ENCODE data around the gene ABO. TPM values are rescaled to one million over a fixed set of nuclear protein-coding genes. Genes with fewer than 3 reads are reported as not detected.

Gene ABO
- total and polyA plus RNA-seq, 10 of the 15 experiments (the other 5 are each of a cell fraction or from before 2014, with no cell fraction given): 0.10 TPM; not detected in 9

GRCh38 chr9:133278161-133279114, 3.4 kb upstream of the ABO start:
- ChIA-PET POLR2A (interaction anchor here (0.6 kb wide), 1 partner anchor 199 kb away, joined by 4 read pairs; no protein-coding TSS in a partner anchor), RAD21 (ENCODE audit: unreplicated experiment) (no interaction called here), CTCF (no interaction called here), SMC1A (ENCODE audit: uncharacterized antibody, unreplicated experiment) (no interaction called here)
- H3K9me3 ChIP-seq (replicated peaks; ENCODE audit: control insufficient read depth, insufficient read depth, low read length): no peaks in the 10 kb centered on the region
- no peak overlapping the region for H3K27ac ChIP-seq (ENCODE audit: control insufficient read depth, insufficient read depth)
- FAIRE-seq: no peak
- H3K79me2 ChIP-seq (ENCODE audit: control insufficient read depth, insufficient read depth, low read length): no peaks in the 10 kb centered on the region
- TF ChIP-seq ZBED1 (IDR thresholded peaks at IDR 0.05; ENCODE audit: borderline replicate concordance): no peak
- no peaks in the 10 kb centered on the region for H3K36me3 ChIP-seq (ENCODE audit: control insufficient read depth in 2 of 2, insufficient read depth in 2 of 2, low read length in 1 of 2)
- 45% methylated on average over 12 of the region's 12 CpGs for WGBS (ENCODE audit: insufficient coverage, insufficient replicate concordance, low lambda C conversion rate, missing lambda C conversion rate)
- H2AFZ ChIP-seq (ENCODE audit: control insufficient read depth, low read depth, low read length): no peak overlapping the region
- H4K20me1 ChIP-seq (ENCODE audit: control insufficient read depth, insufficient read depth): no peaks in the 10 kb centered on the region
- H3K4me3 ChIP-seq: no peak overlapping the region
- H3K27me3 ChIP-seq (replicated peaks in 1 of 2; ENCODE audit: control insufficient read depth in 2 of 2, insufficient read depth in 2 of 2, low read length in 1 of 2): peaks cover 0 to 2% of the 10 kb centered on the region in 2 experiments; a peak in 2 of 4 replicates
- BruUV-seq (replicated peaks): no TSS peak
- H3K4me2 ChIP-seq (ENCODE audit: control insufficient read depth, insufficient read depth): no peak overlapping the region
- no peaks in the 10 kb centered on the region for H3K4me1 ChIP-seq (ENCODE audit: control insufficient read depth, insufficient read depth, low read length)
- no peak for DNase-seq (ENCODE audit: low read depth, low spot score)
- intact Hi-C loops (cut with micrococcal nuclease; ENCODE audit: unreplicated experiment) (no loop called here), in situ Hi-C loops (cut with MboI) (no loop called here)
- no peak for ATAC-seq
- H3K9ac ChIP-seq (ENCODE audit: control insufficient read depth, insufficient read depth, low read length): no peak overlapping the region

- H3K9me3 ChIP-seq (replicated peaks; ENCODE audit: control insufficient read depth, insufficient read depth, low read length): no peaks in the 10 kb centered on the region
- H3K36me3 ChIP-seq (ENCODE audit: control insufficient read depth in 2 of 2, insufficient read depth in 2 of 2, low read length in 1 of 2): no peaks in the 10 kb centered on the region
- intact Hi-C loops (cut with micrococcal nuclease; ENCODE audit: unreplicated experiment) (no loop called here), in situ Hi-C loops (cut with MboI) (no loop called here)
- DNase-seq (ENCODE audit: low read depth, low spot score) (no peak), ATAC-seq (no peak), FAIRE-seq (no peak)
- peaks cover 0 to 3% of the 10 kb centered on the region in 2 experiments; a peak in 2 of 4 replicates for H3K27me3 ChIP-seq (replicated peaks in 1 of 2; ENCODE audit: control insufficient read depth in 2 of 2, insufficient read depth in 2 of 2, low read length in 1 of 2)
- no peak overlapping the region for H2AFZ ChIP-seq (ENCODE audit: control insufficient read depth, low read depth, low read length)
- POLR2A ChIA-PET: no interaction called here
- H3K4me1 ChIP-seq (ENCODE audit: control insufficient read depth, insufficient read depth, low read length): no peaks in the 10 kb centered on the region
- no peaks in the 10 kb centered on the region for H3K79me2 ChIP-seq (ENCODE audit: control insufficient read depth, insufficient read depth, low read length)
- H3K4me2 ChIP-seq (ENCODE audit: control insufficient read depth, insufficient read depth): no peak overlapping the region
- CTCF ChIA-PET: no interaction called here
- RAD21 ChIA-PET (ENCODE audit: unreplicated experiment): no interaction called here
- WGBS (ENCODE audit: insufficient coverage, insufficient replicate concordance, low lambda C conversion rate, missing lambda C conversion rate): 42% methylated on average over 4 of the region's 4 CpGs
- no peak overlapping the region for H3K4me3 ChIP-seq
- H4K20me1 ChIP-seq (ENCODE audit: control insufficient read depth, insufficient read depth): no peaks in the 10 kb centered on the region
- H3K27ac ChIP-seq (ENCODE audit: control insufficient read depth, insufficient read depth): no peak overlapping the region
- SMC1A ChIA-PET (ENCODE audit: uncharacterized antibody, unreplicated experiment): no interaction called here
- no peak overlapping the region for H3K9ac ChIP-seq (ENCODE audit: control insufficient read depth, insufficient read depth, low read length)
- no TSS peak for BruUV-seq (replicated peaks)
- TF ChIP-seq EZH2 (IDR thresholded peaks at IDR 0.05; ENCODE audit: borderline replicate concordance, control insufficient read depth, low read depth, low read length) (no peak), RB1 (IDR thresholded peaks at IDR 0.05; ENCODE audit: borderline replicate concordance) (no peak), EP300 (IDR thresholded peaks at IDR 0.05; ENCODE audit: borderline replicate concordance in 1 of 2, control insufficient read depth in 1 of 2, low read depth in 2 of 2, low read length in 2 of 2) (no peak), GATAD2B (conservative IDR thresholded peaks at IDR 0.05; ENCODE audit: low read depth) (no peak), NFXL1 (IDR thresholded peaks at IDR 0.05; ENCODE audit: borderline replicate concordance) (no peak), EGR1 (IDR thresholded peaks at IDR 0.05; ENCODE audit: borderline replicate concordance in 1 of 2, low read depth in 2 of 2, low read length in 2 of 2) (no peak), PRDM15 (CRISPR knock-in tag; IDR thresholded peaks at IDR 0.05) (no peak)
- TF ChIP-seq, protein P1, sequence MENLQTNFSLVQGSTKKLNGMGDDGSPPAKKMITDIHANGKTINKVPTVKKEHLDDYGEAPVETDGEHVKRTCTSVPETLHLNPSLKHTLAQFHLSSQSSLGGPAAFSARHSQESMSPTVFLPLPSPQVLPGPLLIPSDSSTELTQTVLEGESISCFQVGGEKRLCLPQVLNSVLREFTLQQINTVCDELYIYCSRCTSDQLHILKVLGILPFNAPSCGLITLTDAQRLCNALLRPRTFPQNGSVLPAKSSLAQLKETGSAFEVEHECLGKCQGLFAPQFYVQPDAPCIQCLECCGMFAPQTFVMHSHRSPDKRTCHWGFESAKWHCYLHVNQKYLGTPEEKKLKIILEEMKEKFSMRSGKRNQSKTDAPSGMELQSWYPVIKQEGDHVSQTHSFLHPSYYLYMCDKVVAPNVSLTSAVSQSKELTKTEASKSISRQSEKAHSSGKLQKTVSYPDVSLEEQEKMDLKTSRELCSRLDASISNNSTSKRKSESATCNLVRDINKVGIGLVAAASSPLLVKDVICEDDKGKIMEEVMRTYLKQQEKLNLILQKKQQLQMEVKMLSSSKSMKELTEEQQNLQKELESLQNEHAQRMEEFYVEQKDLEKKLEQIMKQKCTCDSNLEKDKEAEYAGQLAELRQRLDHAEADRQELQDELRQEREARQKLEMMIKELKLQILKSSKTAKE (IDR thresholded peaks at IDR 0.05; ENCODE audit: low read depth, poor library complexity, severe bottlenecking): no peak
Observed at GRCh38 chr9:133277467-133277866, 2.5 kb upstream of the ABO start.

Measured in GM12878 (cell line).